Fibroblast of the conjunctiva (primary cell): Measurements from ENCODE around the gene FAM217B.
A peak's percentile ranks its signal among the peaks of the same experiment; 100 is the strongest.

Experiments used
- DNase-seq: peaks from one replicate; pipeline ENCODE4 v3.0.0-alpha.2; 2010; ENCODE audit warnings: low read depth

The FAM217B gene, protein sequence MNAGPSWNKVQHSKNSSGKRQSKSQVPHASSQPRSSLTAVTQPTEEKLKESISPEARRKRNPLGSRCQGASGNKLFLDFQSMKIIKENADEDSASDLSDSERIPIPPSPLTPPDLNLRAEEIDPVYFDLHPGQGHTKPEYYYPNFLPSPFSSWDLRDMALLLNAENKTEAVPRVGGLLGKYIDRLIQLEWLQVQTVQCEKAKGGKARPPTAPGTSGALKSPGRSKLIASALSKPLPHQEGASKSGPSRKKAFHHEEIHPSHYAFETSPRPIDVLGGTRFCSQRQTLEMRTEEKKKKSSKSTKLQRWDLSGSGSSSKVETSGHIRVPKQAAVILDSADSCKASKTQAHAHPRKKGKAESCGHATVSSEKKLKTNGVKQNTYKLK

DNA sequence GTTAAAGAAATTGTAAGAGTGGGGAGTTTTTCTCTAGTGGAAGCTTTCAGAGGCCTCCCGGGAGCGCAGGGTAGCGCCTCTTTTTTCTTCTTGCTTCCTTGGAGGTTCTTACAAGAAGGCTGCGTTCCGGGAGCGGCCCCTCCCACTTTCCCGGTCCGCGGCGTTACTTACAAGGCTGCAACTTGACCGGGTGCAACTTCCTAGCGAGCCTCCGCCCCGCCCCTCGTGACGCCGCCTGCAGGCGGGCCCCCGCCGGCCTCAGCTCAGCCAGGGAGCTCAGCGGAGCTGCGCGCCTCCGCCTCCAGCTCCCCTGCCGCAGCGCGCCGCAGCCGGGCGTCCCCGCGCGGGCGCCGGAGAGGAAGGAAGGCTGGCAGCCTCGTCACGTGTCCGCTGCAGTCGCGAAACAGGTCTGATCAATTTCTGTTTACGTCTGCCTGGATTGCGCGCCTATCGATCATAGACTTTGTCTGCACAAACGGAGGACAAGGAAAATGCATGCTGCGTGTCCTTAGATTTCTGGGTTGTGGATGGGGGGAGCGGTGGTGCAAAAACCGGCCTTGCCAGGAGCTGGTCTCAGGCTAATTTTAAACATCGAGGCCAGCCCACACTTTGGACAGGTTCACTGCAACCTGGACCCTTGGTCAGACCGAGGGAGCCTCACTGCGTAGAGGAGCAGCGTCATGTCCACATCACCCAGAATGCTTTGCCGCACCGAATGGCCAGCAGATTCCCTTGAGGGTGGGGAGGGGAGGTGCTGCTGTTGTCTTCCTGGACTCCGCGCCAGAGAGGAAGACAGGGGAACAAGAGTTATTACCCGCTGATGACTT lies at the start of gene FAM217B, which contains the start of gene PPP1R3D:
TSS of gene FAM217B (plus strand) at position 261 of the 827 bp plus-strand sequence. CDS start 3,555 bp downstream, outside the sequence.
TSS of gene PPP1R3D (minus strand) at position 177 of the 827 bp plus-strand sequence. CDS start 374 bp downstream, outside the sequence.
- peak; percentile 93 for DNase-seq

DNA sequence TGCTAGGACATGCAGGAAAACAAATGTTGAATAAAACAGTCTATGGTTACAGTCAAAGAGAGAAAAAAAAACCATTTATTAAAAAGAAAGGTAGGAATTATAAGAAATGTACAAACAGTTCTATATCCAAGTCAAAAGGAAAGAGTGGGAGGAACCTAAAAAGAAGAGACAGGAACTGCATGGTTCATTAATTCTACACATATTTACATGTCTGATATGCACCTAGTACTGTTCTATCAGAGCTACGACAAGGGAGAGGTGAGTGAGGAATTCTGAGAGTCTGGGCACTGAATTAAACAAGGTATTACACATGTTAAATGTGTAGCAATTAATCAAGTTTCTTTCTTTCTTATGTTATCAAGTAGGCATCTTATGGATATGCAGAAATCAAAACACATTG lies 48.6 kb upstream of the FAM217B start:
- DNase-seq: no peak

- no peak for DNase-seq
Observed at GRCh38 chr20:59895908-59896307, 44.3 kb upstream of the FAM217B start.

DNA sequence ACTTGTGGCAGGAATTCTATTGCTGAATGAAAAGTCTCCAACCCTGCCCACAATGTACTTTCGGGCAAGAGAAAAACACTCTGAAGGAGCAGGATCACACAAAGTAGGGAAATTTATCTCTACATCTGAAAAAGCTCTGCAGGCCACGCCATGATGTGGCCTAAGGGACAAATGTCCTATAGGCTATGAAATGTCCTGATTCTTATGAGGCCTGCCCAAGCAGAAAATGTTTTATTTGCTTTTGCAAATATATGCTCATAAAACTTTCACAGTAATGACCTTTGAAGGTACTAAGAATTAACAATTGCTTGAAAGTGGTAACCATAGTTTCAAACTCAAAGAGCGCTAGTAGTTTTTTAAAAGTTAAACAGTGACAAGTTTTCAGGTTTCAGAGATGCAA lies 37.7 kb upstream of the FAM217B start:
- no peak for DNase-seq

DNA sequence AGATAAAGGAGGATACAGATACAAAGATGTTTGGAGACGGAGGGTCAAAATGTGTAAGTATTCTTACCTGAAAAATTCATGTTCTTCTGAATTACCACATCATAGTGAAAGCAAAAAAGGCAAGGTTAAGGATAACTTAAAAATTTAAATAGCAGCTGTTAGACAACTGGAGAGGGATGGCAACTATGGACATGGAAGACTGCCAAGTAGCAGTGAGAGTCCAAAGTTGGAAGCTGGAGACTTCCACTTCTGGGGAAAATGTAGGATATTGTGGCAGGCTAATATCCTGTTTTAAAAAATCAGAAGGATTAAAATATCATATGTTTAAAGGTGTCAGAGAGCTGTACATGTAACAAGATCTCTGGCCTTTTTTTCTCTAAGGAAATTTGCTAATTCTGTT lies 36.6 kb upstream of the FAM217B start:
- DNase-seq: no peak

DNA sequence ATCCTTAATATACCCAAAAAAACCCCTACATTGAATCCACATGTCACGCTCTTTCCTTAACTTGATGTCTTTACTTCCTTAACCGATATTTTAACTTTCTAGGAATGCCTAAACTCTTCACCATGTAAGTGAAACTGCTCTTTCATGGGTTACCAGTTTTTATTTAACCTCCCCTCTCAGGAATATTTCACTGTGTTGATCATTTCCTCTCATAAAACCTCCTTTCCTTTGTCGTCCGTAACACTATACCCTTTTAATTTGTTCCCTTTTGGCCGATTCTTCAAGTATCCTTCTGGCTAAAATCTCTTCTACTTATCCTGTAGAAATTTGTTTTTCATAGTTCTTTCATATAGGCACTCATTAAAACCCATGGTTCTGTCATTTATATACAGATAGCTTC lies 31.3 kb upstream of the FAM217B start:
- no peak for DNase-seq

- DNase-seq: no peak
Observed at GRCh38 chr20:59911041-59911440, 29.1 kb upstream of the FAM217B start.

- no peak for DNase-seq
Observed at GRCh38 chr20:59912609-59913008, 27.6 kb upstream of the FAM217B start.

- no peak for DNase-seq
Observed at GRCh38 chr20:59920944-59921343, 19.2 kb upstream of the FAM217B start.

- DNase-seq: no peak
Observed at GRCh38 chr20:59923514-59923913, 16.7 kb upstream of the FAM217B start.

GRCh38 chr20:59925359-59925758 lies 14.8 kb upstream of the FAM217B start:
- DNase-seq: no peak

DNA sequence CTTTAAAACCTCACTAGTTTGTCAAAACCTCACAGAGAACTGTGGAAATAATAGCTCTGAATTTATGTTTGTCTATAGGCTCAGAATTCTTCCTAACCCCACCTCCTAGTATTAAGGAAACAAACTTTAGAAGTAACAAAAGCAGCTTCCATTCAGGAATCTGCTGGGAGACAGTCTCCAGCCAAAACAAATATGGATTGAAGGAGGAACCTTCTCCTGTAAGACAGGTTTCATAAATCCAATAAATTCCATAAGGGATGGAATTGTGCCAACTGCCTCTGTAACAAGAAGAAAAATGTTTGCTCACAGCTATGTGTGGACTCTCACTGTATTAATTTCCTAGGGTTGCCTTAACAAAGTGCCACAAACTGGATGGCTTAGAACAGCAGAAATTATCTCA lies 14.3 kb upstream of the FAM217B start:
- no peak for DNase-seq

DNA sequence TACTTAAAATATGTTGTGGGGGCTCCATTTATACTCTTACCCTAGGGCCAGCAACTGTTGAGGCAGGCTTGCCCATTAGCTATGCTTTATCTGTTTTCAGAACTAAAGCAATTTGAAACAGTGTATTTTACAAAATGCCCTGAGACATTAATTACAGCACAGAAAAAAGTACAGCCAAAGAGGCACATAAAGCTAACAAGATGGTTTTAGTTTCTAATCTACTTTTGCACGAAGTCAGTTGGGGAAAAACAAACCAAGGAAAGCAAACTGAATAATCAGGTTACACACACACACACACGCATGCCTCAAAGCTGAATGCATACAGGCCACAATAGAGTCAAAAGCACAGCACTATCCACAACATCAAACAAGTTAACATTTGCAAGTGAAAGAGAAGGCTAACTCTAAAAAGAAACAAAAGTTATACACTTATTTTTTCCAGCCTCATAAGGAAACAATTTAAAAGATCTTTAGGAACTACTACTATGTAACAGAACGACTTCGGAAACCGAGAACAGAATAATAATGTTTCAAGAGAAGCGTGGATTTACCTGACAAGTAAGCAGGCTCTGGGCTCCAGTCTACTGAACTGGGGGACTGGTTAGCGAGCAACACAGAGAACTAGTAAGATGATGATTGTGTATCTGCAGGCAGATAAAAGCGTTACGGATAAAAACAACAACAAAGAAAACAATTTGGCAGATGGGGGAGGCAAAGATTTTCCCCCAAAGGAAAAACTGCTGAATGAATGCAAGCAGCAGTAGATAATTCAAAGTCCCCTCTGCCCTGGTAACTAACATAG lies 8.5 kb upstream of the FAM217B start:
- no peak for DNase-seq

DNA sequence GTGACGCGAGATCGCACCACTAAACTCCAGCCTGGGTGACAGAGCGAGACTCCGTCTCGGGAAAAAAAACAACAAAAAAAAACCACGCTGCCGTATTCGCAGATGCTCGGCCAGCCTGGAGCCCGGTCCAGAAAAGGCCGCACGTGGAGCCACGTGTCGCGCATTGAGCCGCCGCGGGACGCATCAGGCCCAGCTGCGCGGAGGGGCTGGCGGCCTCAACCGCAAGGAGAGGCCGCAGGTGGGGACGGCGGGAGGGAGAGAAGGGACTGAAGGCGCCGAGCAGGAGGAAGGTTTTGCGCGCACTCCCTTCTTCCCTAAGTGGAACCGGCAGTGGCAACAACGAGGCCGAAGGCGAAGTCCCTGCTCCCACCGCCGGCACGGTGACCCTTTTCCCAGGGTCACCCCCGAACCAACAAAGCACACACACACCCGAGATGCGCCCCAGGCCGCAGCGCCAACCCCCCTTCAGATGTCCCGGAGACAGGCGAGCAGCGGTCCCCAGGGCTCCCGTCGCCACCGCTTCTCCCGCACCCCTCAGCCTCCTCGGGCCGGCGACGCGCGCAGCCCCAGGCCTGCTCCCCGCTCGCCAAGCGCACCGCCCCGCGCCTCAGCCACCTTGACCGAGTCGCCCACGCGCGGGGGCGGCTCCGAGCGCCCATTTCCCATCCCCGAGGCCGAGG lies 7.4 kb upstream of the FAM217B start:
- no peak for DNase-seq

- DNase-seq: no peak
Observed at GRCh38 chr20:59933296-59933848, 6.8 kb upstream of the FAM217B start, which contains the start of gene SYCP2. SYCP2 (minus strand) TSS chr20:59933637; CDS start chr20:59922413, 11,224 bp downstream.

DNA sequence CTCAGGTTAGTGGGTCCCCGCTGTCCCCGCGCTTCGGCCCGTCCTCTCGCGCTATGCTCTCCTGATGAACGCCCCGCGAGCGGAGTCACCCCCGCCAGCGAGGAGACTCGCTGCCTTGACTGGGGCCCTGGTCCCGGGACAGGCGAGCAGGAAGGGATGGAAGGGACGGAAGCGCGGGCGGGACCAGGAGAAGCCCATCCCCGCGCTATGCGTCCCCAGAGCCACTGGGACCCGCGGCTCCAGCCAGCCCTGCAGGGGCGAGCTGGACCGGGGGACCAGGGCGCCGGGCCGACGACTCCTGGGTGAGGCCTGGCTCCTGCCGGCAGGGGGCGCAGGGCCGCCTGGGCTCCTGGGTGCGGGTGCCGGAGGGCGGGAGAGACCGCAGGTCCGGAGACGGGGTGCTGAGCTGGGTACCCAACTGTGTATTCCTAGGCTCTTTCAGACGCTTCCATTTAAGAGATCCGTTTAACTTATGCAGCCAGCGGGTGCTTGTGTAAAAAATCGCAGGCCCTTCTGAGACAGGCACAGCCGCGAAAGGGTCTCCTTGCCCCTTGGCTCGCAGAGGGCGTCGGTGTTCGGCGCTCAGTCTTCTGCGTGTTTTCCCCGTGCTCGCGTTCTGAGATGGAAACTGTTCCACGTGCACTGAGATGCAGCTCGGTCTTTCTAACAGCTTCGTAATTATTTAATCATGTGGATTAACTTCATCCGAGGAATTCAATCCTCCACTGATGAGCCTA lies 6.2 kb upstream of the FAM217B start:
- DNase-seq: no peak

DNA sequence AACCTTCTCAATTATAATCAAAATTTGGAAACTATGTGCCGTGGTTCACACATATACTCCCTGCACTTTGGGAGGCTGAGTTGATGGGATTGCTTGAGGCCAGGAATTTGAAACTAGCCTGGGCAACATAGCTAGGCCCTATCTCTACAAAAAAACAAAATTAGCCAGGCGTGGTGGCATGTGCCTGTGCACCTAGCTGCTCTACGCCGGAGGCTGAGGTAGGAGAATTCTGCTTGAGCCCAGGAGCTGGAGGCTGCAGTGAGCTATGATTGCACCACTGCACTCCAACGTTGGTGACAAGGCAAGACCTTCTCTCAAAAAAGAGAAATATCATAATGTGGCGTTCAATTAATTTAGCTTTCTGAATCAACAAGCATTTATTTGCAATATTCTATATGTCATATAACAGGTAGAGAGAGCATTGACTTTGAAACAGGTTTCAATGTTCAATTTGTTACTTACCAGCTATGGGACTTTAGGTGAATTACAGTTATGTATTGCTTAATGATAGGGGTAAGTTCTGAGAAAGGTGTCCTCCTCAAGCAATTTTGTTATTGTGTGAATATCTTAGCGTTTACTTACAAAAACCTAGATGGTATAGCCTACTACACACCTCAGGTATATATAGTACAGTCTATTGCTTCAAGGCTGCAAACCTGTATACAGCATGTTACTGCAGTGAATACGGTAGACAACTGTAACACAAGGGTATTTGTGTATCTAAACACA lies 4.6 kb upstream of the FAM217B start:
- DNase-seq: no peak

- no peak for DNase-seq
Observed at GRCh38 chr20:59936409-59936808, 3.8 kb upstream of the FAM217B start.

GRCh38 chr20:59937150-59937549 lies 3.0 kb upstream of the FAM217B start:
- DNase-seq: no peak

- no peak for DNase-seq
Observed at GRCh38 chr20:59938221-59938620, 2.0 kb upstream of the FAM217B start.
